ENCODE data around the gene AUTS2.

AUTS2 gene

GRCh38 chr7:70035519-70035918 lies 437.2 kb downstream of the AUTS2 start:
- no peak for DNase-seq (ENCODE audit: low read depth in 2 of 2)

- no peak for DNase-seq (ENCODE audit: low read depth in 2 of 2)
These were observed 437.7 kb downstream of the AUTS2 start for GRCh38 chr7:70035955-70036354.

- no peak for DNase-seq (ENCODE audit: low read depth in 2 of 2)
These were observed 438.4 kb downstream of the AUTS2 start for GRCh38 chr7:70036695-70037094.

- no peak for DNase-seq (ENCODE audit: low read depth in 2 of 2)
These were observed 439.1 kb downstream of the AUTS2 start for GRCh38 chr7:70037171-70037933.

GRCh38 chr7:70040051-70040450 lies 441.8 kb downstream of the AUTS2 start:
- no peak for DNase-seq (ENCODE audit: low read depth in 2 of 2)

- DNase-seq (ENCODE audit: low read depth in 2 of 2), result no peak
These were observed 442.9 kb downstream of the AUTS2 start for GRCh38 chr7:70040970-70041766.

- DNase-seq (ENCODE audit: low read depth in 2 of 2), result no peak
These were observed 444.3 kb downstream of the AUTS2 start for GRCh38 chr7:70042533-70042932.

- DNase-seq (ENCODE audit: low read depth in 2 of 2), result no peak
These were observed 444.8 kb downstream of the AUTS2 start for GRCh38 chr7:70043015-70043538.

- DNase-seq (ENCODE audit: low read depth in 2 of 2), result no peak
These were observed 445.8 kb downstream of the AUTS2 start for GRCh38 chr7:70044064-70044463.

- no peak for DNase-seq (ENCODE audit: low read depth in 2 of 2)
These were observed 446.2 kb downstream of the AUTS2 start for GRCh38 chr7:70044525-70044924.

GRCh38 chr7:70044981-70045380 lies 446.7 kb downstream of the AUTS2 start:
- no peak for DNase-seq (ENCODE audit: low read depth in 2 of 2)

- DNase-seq (ENCODE audit: low read depth in 2 of 2), result no peak
These were observed 449.1 kb downstream of the AUTS2 start for GRCh38 chr7:70047384-70047783.

- DNase-seq (ENCODE audit: low read depth in 2 of 2), result no peak
These were observed 449.7 kb downstream of the AUTS2 start for GRCh38 chr7:70047891-70048448.

GRCh38 chr7:70051726-70052125 lies 453.5 kb downstream of the AUTS2 start:
- no peak for DNase-seq (ENCODE audit: low read depth in 2 of 2)

GRCh38 chr7:70052691-70053090 lies 454.4 kb downstream of the AUTS2 start:
- no peak for DNase-seq (ENCODE audit: low read depth in 2 of 2)

GRCh38 chr7:70053421-70053820 lies 455.1 kb downstream of the AUTS2 start:
- DNase-seq (ENCODE audit: low read depth in 2 of 2), result no peak

- DNase-seq (ENCODE audit: low read depth in 2 of 2), result no peak
These were observed 455.7 kb downstream of the AUTS2 start for GRCh38 chr7:70053989-70054388.

GRCh38 chr7:70056363-70056762 lies 458.1 kb downstream of the AUTS2 start:
- DNase-seq (ENCODE audit: low read depth in 2 of 2), result no peak

- no peak for DNase-seq (ENCODE audit: low read depth in 2 of 2)
These were observed 462.2 kb downstream of the AUTS2 start for GRCh38 chr7:70060298-70061068.

- DNase-seq (ENCODE audit: low read depth in 2 of 2), result no peak
These were observed 465.1 kb downstream of the AUTS2 start for GRCh38 chr7:70063371-70063770.

GRCh38 chr7:70063927-70064326 lies 465.7 kb downstream of the AUTS2 start:
- DNase-seq (ENCODE audit: low read depth in 2 of 2), result no peak

- DNase-seq (ENCODE audit: low read depth in 2 of 2), result no peak
These were observed 468.6 kb downstream of the AUTS2 start for GRCh38 chr7:70066844-70067243.
